SK-N-SH treated with all-trans-retinoic acid at 6 μM for 48 hours (cell line): Measurements from ENCODE around the gene KCNN4.
"Not testable (repeated sequence)": the region's sequence is repeated elsewhere in the genome, so short reads cannot be mapped to it uniquely, and the experiment has no call there.

Source experiments
- ATAC-seq: fragments of 200-7000 bp; cut with Tn5 transposase; 3 replicates; pipeline ENCODE4 v1.9.1; 2020; ENCODE audit warnings: mild to moderate bottlenecking, moderate library complexity
- ARNTL ChIP-seq: fragments of 450-650 bp; formaldehyde crosslinking; IDR thresholded peaks from 2 replicates; pipeline ENCODE4 v1.5.0; 2020; ENCODE audit warnings: low read depth, mild to moderate bottlenecking, moderate library complexity, borderline replicate concordance
- CREB5 ChIP-seq: fragments of 250-450 bp; sonication (Bioruptor Pico); IDR thresholded peaks from 2 replicates; pipeline ENCODE4 v1.5.1; 2020; ENCODE audit warnings: low read depth, mild to moderate bottlenecking, moderate library complexity
- CSDC2 ChIP-seq: fragments of 250-450 bp; sonication (Bioruptor Pico); IDR thresholded peaks from 2 replicates; pipeline ENCODE4 v1.5.0; 2020; ENCODE audit warnings: mild to moderate bottlenecking, moderate library complexity
- ESRRG ChIP-seq: fragments of 250-450 bp; sonication (Bioruptor Pico); IDR thresholded peaks from 2 replicates; pipeline ENCODE4 v1.6.1; 2021; ENCODE audit warnings: mild to moderate bottlenecking
- GLIS3 ChIP-seq: fragments of 250-450 bp; sonication (Bioruptor Pico); IDR thresholded peaks from 2 replicates; pipeline ENCODE4 v1.5.0; 2020; ENCODE audit warnings: mild to moderate bottlenecking, moderate library complexity
- ISL1 ChIP-seq: fragments of 250-450 bp; sonication (Bioruptor Pico); IDR thresholded peaks from 2 replicates; pipeline ENCODE4 v2.1.2; 2022; ENCODE audit warnings: mild to moderate bottlenecking, moderate library complexity
- OSR1 ChIP-seq: fragments of 250-450 bp; sonication (Bioruptor Pico); IDR thresholded peaks from 2 replicates; pipeline ENCODE4 v1.8.0; 2022; ENCODE audit warnings: moderate library complexity, mild to moderate bottlenecking, inconsistent platforms
- POU6F1 ChIP-seq: fragments of 250-450 bp; sonication (Bioruptor Pico); IDR thresholded peaks from 2 replicates; pipeline ENCODE4 v1.8.0; 2021; ENCODE audit warnings: low read depth, mild to moderate bottlenecking, moderate library complexity, borderline replicate concordance
- PPARA ChIP-seq: fragments of 250-450 bp; sonication (Bioruptor Pico); IDR thresholded peaks from 2 replicates; pipeline ENCODE4 v1.5.0; 2020; ENCODE audit warnings: mild to moderate bottlenecking, borderline replicate concordance
- SNAI2 ChIP-seq: fragments of 250-450 bp; sonication (Bioruptor Pico); IDR thresholded peaks from 2 replicates; pipeline ENCODE4 v1.5.0; 2020; ENCODE audit warnings: mild to moderate bottlenecking, moderate library complexity
- TSHZ2 ChIP-seq: fragments of 250-450 bp; sonication (Bioruptor Pico); IDR thresholded peaks from 2 replicates; pipeline ENCODE4 v1.5.0; 2020; ENCODE audit warnings: mild to moderate bottlenecking, moderate library complexity
- ZC3H10 ChIP-seq: fragments of 250-450 bp; sonication (Bioruptor Pico); IDR thresholded peaks from 2 replicates; pipeline ENCODE4 v1.5.1; 2021; ENCODE audit warnings: mild to moderate bottlenecking, moderate library complexity
- ZFP3 ChIP-seq: fragments of 250-450 bp; sonication (Bioruptor Pico); IDR thresholded peaks from 2 replicates; pipeline ENCODE4 v1.5.0; 2020; ENCODE audit warnings: mild to moderate bottlenecking, moderate library complexity
- ZFP30 ChIP-seq: fragments of 450-650 bp; formaldehyde crosslinking; IDR thresholded peaks from 2 replicates; pipeline ENCODE4 v1.5.0; 2022; ENCODE audit warnings: mild to moderate bottlenecking, moderate library complexity
- ZNF565 ChIP-seq: fragments of 450-650 bp; formaldehyde crosslinking; conservative IDR thresholded peaks from 2 replicates; pipeline ENCODE4 v1.5.0; 2020; ENCODE audit warnings: low read depth, mild to moderate bottlenecking, moderate library complexity
- ZNF70 ChIP-seq: fragments of 450-650 bp; formaldehyde crosslinking; IDR thresholded peaks from 2 replicates; pipeline ENCODE4 v1.5.0; 2020; ENCODE audit warnings: mild to moderate bottlenecking, moderate library complexity
- ZNF8 ChIP-seq: fragments of 450-650 bp; formaldehyde crosslinking; IDR thresholded peaks from 2 replicates; pipeline ENCODE4 v1.5.0; 2020; ENCODE audit warnings: mild to moderate bottlenecking, moderate library complexity
- TF ChIP-seq, protein P1 (sequence below): fragments of 250-450 bp; sonication (Bioruptor Pico); IDR thresholded peaks from 2 replicates; pipeline ENCODE4 v1.5.1; 2021; ENCODE audit warnings: mild to moderate bottlenecking, moderate library complexity

The KCNN4 gene

DNA sequence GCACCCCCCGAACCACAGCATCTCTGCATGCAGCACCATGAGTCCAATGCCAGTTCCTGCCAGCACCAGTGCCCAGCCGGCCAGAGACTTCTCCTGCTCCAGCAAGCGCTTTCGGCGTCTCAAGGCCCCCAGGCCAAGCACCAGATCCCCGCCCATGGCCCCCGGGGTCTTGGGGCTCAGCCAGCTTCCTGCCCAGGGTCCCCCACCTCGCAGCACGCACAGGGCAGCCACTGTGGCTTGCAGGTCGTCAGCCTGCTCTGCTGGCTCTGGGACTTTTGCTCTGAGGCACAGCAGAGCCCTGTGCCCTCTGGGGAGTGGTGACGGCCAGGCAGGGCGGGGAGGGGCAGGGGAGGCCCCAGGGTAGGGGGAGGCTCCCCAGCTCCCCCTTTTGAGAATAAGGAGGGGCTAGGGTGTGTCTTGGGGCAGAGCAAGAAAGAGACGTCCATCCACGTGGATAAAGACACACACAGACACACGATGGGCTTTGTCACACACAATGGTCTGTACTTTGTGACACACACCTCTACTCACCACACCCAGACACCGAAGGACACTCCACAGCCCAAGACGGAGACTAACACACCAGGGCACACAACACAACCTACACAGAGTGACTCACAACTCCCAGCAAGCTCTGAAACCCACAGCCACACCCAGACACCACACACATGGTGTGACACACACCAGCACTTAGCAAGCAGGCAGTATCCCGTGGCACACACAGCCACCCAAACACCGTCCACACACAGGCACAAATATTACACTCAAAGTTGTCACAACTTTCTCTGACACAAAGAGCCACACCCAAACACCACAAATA is at the start of gene KCNN4:
Gene KCNN4 (minus strand): TSS at position 268 of the 820 bp plus-strand sequence. CDS start 112 bp downstream, at position 156.
- peak; percentile 36 for ATAC-seq

GRCh38 chr19:43826787-43827754 is 46.3 kb upstream of the KCNN4 start, which contains the start of gene ZNF283:
ZNF283 (plus strand) TSS chr19:43827321; CDS start chr19:43833505, 6,184 bp downstream.
- peak; percentile 99 for ATAC-seq
- TF ChIP-seq PPARA (CRISPR knock-in tag) (no peak), ESRRG (CRISPR knock-in tag) (no peak), OSR1 (no peak), TSHZ2 (CRISPR knock-in tag) (no peak), ZC3H10 (CRISPR knock-in tag) (no peak)
- TF ChIP-seq, all 23 proteins: peak for 0

More for the DNA sequence above, at the start of gene KCNN4:
- no peak for TF ChIP-seq ARNTL
- TF ChIP-seq ZC3H10 (CRISPR knock-in tag), result no peak
- TF ChIP-seq ISL1 (CRISPR knock-in tag), result no peak
- no peak for TF ChIP-seq SNAI2 (CRISPR knock-in tag)
- TF ChIP-seq CREB5 (CRISPR knock-in tag), result no peak
- no peak for TF ChIP-seq CSDC2 (CRISPR knock-in tag)
- TF ChIP-seq GLIS3 (CRISPR knock-in tag), result no peak
- TF ChIP-seq ZFP3, result no peak
- no peak for TF ChIP-seq TSHZ2 (CRISPR knock-in tag)
- TF ChIP-seq OSR1, result no peak
- TF ChIP-seq, protein P1, sequence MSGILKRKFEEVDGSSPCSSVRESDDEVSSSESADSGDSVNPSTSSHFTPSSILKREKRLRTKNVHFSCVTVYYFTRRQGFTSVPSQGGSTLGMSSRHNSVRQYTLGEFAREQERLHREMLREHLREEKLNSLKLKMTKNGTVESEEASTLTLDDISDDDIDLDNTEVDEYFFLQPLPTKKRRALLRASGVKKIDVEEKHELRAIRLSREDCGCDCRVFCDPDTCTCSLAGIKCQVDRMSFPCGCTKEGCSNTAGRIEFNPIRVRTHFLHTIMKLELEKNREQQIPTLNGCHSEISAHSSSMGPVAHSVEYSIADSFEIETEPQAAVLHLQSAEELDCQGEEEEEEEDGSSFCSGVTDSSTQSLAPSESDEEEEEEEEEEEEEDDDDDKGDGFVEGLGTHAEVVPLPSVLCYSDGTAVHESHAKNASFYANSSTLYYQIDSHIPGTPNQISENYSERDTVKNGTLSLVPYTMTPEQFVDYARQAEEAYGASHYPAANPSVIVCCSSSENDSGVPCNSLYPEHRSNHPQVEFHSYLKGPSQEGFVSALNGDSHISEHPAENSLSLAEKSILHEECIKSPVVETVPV (CRISPR knock-in tag), result no peak

DNA sequence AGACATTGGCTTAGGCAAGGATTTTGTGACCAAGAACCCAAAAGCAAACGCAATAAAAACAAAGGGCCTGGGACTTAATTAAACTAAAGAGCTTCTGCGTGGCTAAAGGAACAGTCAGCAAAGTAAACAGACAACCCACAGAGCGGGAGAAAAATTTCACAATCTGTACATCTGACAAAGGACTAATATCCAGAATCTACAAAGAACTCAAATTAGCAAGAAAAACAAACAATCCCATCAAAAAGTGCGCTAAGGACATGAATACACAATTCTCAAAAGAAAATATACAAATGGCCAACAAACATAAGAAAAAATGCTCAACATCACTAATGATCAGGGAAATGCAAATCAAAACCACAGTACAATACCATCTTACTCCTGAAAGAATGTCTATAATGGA is 43.8 kb upstream of the KCNN4 start:
- not testable (repeated sequence) for ATAC-seq

GRCh38 chr19:43823856-43824255 is 43.1 kb upstream of the KCNN4 start:
- not testable (repeated sequence) for ATAC-seq

DNA sequence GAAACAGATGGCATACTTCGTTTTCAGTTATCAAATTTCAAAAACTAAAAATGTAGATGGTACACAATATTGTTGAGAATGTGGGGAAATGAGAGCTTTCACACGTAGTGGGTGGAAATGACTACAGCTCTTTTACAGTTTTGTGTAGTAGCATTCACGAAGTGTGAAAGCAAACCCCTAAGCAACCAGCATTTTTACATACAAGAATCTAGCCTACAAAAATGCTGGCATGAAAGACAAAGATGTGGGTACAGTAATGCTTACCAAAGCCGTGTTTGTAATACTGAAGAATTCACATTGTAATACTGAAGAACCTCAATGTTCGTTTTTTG is 40.1 kb upstream of the KCNN4 start:
- ATAC-seq, result no peak
- TF ChIP-seq ZNF70 (CRISPR knock-in tag), result no peak
- TF ChIP-seq ISL1 (CRISPR knock-in tag), result no peak
- TF ChIP-seq CSDC2 (CRISPR knock-in tag), result no peak
- TF ChIP-seq ZNF565 (CRISPR knock-in tag), result no peak
- TF ChIP-seq, protein P1 (CRISPR knock-in tag), result no peak
- no peak for TF ChIP-seq ARNTL
- TF ChIP-seq POU6F1 (CRISPR knock-in tag), result no peak
- no peak for TF ChIP-seq ZNF8 (CRISPR knock-in tag)
- no peak for TF ChIP-seq ZFP30
